Measurements from ENCODE around the gene CLEC9A. TPM values are rescaled to one million over a fixed set of nuclear protein-coding genes. Genes with fewer than 3 reads are reported as not detected.
A peak's percentile ranks its signal among the peaks of the same experiment; 100 is the strongest.

The CLEC9A gene
- polyA plus RNA-seq, 2 of the 4 experiments (the other 2 are of a cell fraction): not detected

GRCh38 chr12:10031771-10032175 lies 1.3 kb downstream of the CLEC9A start:
- ATAC-seq (peak; percentile 76 to 87; a peak in 5 of 6 replicates), DNase-seq (ENCODE audit: low read depth in 1 of 2, low spot score in 1 of 2) (peak in 1 of 2 experiments; percentile 61), FAIRE-seq (no peak)
- H3K4me2 ChIP-seq: peak overlapping the region; percentile 36
- H3K27ac ChIP-seq: 0 out of 6 replicates have a peak overlapping the region, but pooled peaks of 1 of the 2 experiments have one; percentile 42
- H3K9me3 ChIP-seq: no peaks in the 10 kb centered on the region
- ChIA-PET POLR2A (interaction anchor here (0.6 kb wide), 1 partner anchor 169 kb away, joined by 5 read pairs; no protein-coding TSS in a partner anchor), CTCF (interaction anchor here (0.8 to 1.4 kb wide), 4 partner anchors 22 to 234 kb away, joined by 3 to 5 read pairs (median 4); no protein-coding TSS in a partner anchor)
- H3K4me1 ChIP-seq: peaks cover 13% of the 10 kb centered on the region; the same call in 2 of the 3 replicates
- TF ChIP-seq ZSCAN20 (CRISPR knock-in tag; IDR thresholded peaks at IDR 0.05) (no peak), HDAC2 (IDR thresholded peaks at IDR 0.05) (no peak), CBX2 (IDR thresholded peaks at IDR 0.05; ENCODE audit: borderline replicate concordance, low read depth) (no peak), HES2 (IDR thresholded peaks at IDR 0.05) (no peak), POLR2AphosphoS2 (conservative IDR thresholded peaks at IDR 0.05; ENCODE audit: low read length) (no peak), RARB (CRISPR knock-in tag; IDR thresholded peaks at IDR 0.05) (no peak), FOXS1 (CRISPR knock-in tag; IDR thresholded peaks at IDR 0.05) (no peak; the same call in 1 of the 2 replicates), ZFP36 (IDR thresholded peaks at IDR 0.05; ENCODE audit: borderline replicate concordance, partially characterized antibody) (no peak), MAZ (IDR thresholded peaks at IDR 0.05; ENCODE audit: borderline replicate concordance, low read depth, low read length) (no peak), MAFK (IDR thresholded peaks at IDR 0.05; ENCODE audit: partially characterized antibody) (no peak), NFE2L2 (conservative IDR thresholded peaks at IDR 0.05; ENCODE audit: low read length) (no peak), HOXB13 (CRISPR knock-in tag; IDR thresholded peaks at IDR 0.05; ENCODE audit: low read depth) (no peak), ZC3H11A (IDR thresholded peaks at IDR 0.05) (no peak), GATA3 (IDR thresholded peaks at IDR 0.05; ENCODE audit: borderline replicate concordance) (no peak), ATOH8 (CRISPR knock-in tag; IDR thresholded peaks at IDR 0.05; ENCODE audit: low read depth) (no peak), HMGXB4 (CRISPR knock-in tag; IDR thresholded peaks at IDR 0.05; ENCODE audit: borderline replicate concordance) (no peak), POLR2A (IDR thresholded peaks at IDR 0.05; ENCODE audit: low read length) (no peak), ESRRA (IDR thresholded peaks at IDR 0.05; ENCODE audit: borderline replicate concordance, low read length) (no peak), RCOR1 (IDR thresholded peaks at IDR 0.05; ENCODE audit: low read depth, low read length) (no peak)
- 36% methylated on average over 5 of the region's 5 CpGs for WGBS (ENCODE audit: missing lambda C conversion rate)
- no peak overlapping the region for H3K4me3 ChIP-seq

GRCh38 chr12:10033783-10034545 lies 3.5 kb downstream of the CLEC9A start:
- ATAC-seq (0 out of 6 replicates have a peak, but pooled peaks of 1 of the 2 experiments have one; percentile 31), DNase-seq (ENCODE audit: low read depth in 1 of 2, low spot score in 1 of 2) (no peak), FAIRE-seq (no peak)
- H3K9me3 ChIP-seq: no peaks in the 10 kb centered on the region
- H3K4me1 ChIP-seq: peaks cover 13% of the 10 kb centered on the region; the same call in 2 of the 3 replicates
- ChIA-PET POLR2A (interaction anchor here (0.5 kb wide), 1 partner anchor 162 kb away, joined by 3 read pairs; no protein-coding TSS in a partner anchor), CTCF (interaction anchor here (0.7 to 3.6 kb wide), 8 partner anchors 9 to 155 kb away, joined by 3 to 31 read pairs (median 3); no protein-coding TSS in a partner anchor)
- H3K27ac ChIP-seq: no peak overlapping the region
- no peak overlapping the region for H3K4me3 ChIP-seq
- WGBS (ENCODE audit: missing lambda C conversion rate): 23% methylated on average over 1 of the region's 1 CpG
- no peak overlapping the region for H3K4me2 ChIP-seq
- TF ChIP-seq CBX8 (IDR thresholded peaks at IDR 0.05): no peak
- TF ChIP-seq HDAC2 (IDR thresholded peaks at IDR 0.05): no peak
- no peak for TF ChIP-seq JUNB (IDR thresholded peaks at IDR 0.05)
- TF ChIP-seq REST (IDR thresholded peaks at IDR 0.05): no peak
- TF ChIP-seq RAD21 (conservative IDR thresholded peaks at IDR 0.05 in 1 of 2, IDR thresholded peaks at IDR 0.05 in 1 of 2): peak; percentile 78 to 80
- no peak for TF ChIP-seq CHD4 (IDR thresholded peaks at IDR 0.05; ENCODE audit: borderline replicate concordance)
- TF ChIP-seq HOXB5 (CRISPR knock-in tag; IDR thresholded peaks at IDR 0.05): no peak
- peak; percentile 62 for TF ChIP-seq CTCF (IDR thresholded peaks at IDR 0.05)
- TF ChIP-seq CBX2 (IDR thresholded peaks at IDR 0.05; ENCODE audit: borderline replicate concordance, low read depth): no peak
- TF ChIP-seq JUN (IDR thresholded peaks at IDR 0.05): no peak
- no peak for TF ChIP-seq ATOH8 (CRISPR knock-in tag; IDR thresholded peaks at IDR 0.05; ENCODE audit: low read depth)
- TF ChIP-seq ZC3H11A (IDR thresholded peaks at IDR 0.05): no peak

Measured in A549 (cell line).